HG02588 (cell line): ENCODE data around the gene BLOC1S1.
"Not testable (repeated sequence)": the region's sequence is repeated elsewhere in the genome, so short reads cannot be mapped to it uniquely, and the experiment has no call there.

Source experiments
- ATAC-seq: cut with Tn5 transposase; IDR thresholded peaks from one replicate; pipeline ENCODE4 v1.9.1; 2021; ENCODE audit warnings: mild to moderate bottlenecking, moderate library complexity; ENCODE audit not compliant: unreplicated experiment

The BLOC1S1 gene

GRCh38 chr12:55743406-55744339 lies 27.8 kb downstream of the BLOC1S1 start:
- ATAC-seq: peak; percentile 51

- no peak for ATAC-seq
Measured at GRCh38 chr12:55744340-55745030, 28.6 kb downstream of the BLOC1S1 start.

- ATAC-seq: no peak
Measured at GRCh38 chr12:55745361-55746173, 29.7 kb downstream of the BLOC1S1 start.

GRCh38 chr12:55746174-55746912 lies 30.5 kb downstream of the BLOC1S1 start:
- no peak for ATAC-seq

- no peak for ATAC-seq
Measured at GRCh38 chr12:55746913-55747231, 31.0 kb downstream of the BLOC1S1 start.

- ATAC-seq: no peak
Measured at GRCh38 chr12:55748230-55748993, 32.6 kb downstream of the BLOC1S1 start.

GRCh38 chr12:55755246-55755645 lies 39.4 kb downstream of the BLOC1S1 start:
- ATAC-seq: no peak

GRCh38 chr12:55757701-55758100 lies 41.9 kb downstream of the BLOC1S1 start:
- no peak for ATAC-seq

- not testable (repeated sequence) for ATAC-seq
Measured at GRCh38 chr12:55758575-55758974, 42.7 kb downstream of the BLOC1S1 start.

GRCh38 chr12:55760663-55761062 lies 44.8 kb downstream of the BLOC1S1 start:
- no peak for ATAC-seq

- no peak for ATAC-seq
Measured at GRCh38 chr12:55762646-55763045, 46.8 kb downstream of the BLOC1S1 start.

- no peak for ATAC-seq
Measured at GRCh38 chr12:55765736-55766290, 50.0 kb downstream of the BLOC1S1 start.

- ATAC-seq: no peak
Measured at GRCh38 chr12:55767156-55767555, 51.3 kb downstream of the BLOC1S1 start.
